Panc1 (cell line): ENCODE data around the gene OLFML1. TPM values are rescaled to one million over a fixed set of nuclear protein-coding genes. Genes with fewer than 3 reads are reported as not detected.

Experiments
- ATAC-seq: fragments of 200-7000 bp; cut with Tn5 transposase; 2 replicates; pipeline ENCODE4 v1.9.1; 2020; ENCODE audit warnings: mild to moderate bottlenecking, moderate library complexity
- BruUV-seq: library from RNA; stranded (reverse); fragments of 400-500 nt; replicated peaks from 2 replicates; lab custom pipeline; 2021; lab: Mats Ljungman, UMichigan
- CTCF ChIA-PET: fragments of 300-600 bp; sonication (Branson Sonifier 250); formaldehyde crosslinking; loops from one replicate; lab custom pipeline; 2022; ENCODE audit warnings: antibody characterized with exemption; lab: Charles Lee
- POLR2A ChIA-PET: fragments of 300-600 bp; sonication (Branson Sonifier 250); formaldehyde crosslinking; loops from one replicate; lab custom pipeline; 2022; ENCODE audit warnings: antibody characterized with exemption; lab: Charles Lee
- DNase-seq: peaks from one replicate; pipeline ENCODE4 v3.0.0-alpha.2; 2010; ENCODE audit warnings: low read depth, low spot score
- H3K27ac ChIP-seq: 2 replicates; pipeline ENCODE4 v1.5.1; 2011; ENCODE audit warnings: mild to moderate bottlenecking, low read length, inconsistent platforms
- H3K27me3 ChIP-seq: fragments of 200-500 bp; sonication (Bioruptor generic); 2 replicates; pipeline ENCODE4 v1.6.0; 2014; ENCODE audit warnings: low read length, inconsistent platforms; ENCODE audit not compliant: control insufficient read depth, insufficient read depth
- H3K36me3 ChIP-seq: fragments of 200-500 bp; sonication (Bioruptor generic); 2 replicates; pipeline ENCODE4 v1.5.1; 2014; ENCODE audit warnings: inconsistent platforms, mild to moderate bottlenecking, low read length, moderate library complexity; ENCODE audit not compliant: control insufficient read depth, insufficient read depth
- H3K4me1 ChIP-seq: 2 replicates; pipeline ENCODE4 v1.5.1; 2011; ENCODE audit warnings: inconsistent platforms, mild to moderate bottlenecking, low read length, moderate library complexity; ENCODE audit not compliant: control insufficient read depth, insufficient read depth
- H3K4me3 ChIP-seq, 2 experiments: 2 replicates each; pipeline ENCODE4 v1.5.1; 2011 to 2012; ENCODE audit warnings: low read depth in 2 of 2, low read length in 2 of 2, mild to moderate bottlenecking in 2 of 2, inconsistent platforms in 1 of 2, moderate library complexity in 1 of 2
- H3K9me3 ChIP-seq: fragments of 200-500 bp; sonication (Bioruptor generic); 2 replicates; pipeline ENCODE4 v1.5.1; 2014; ENCODE audit warnings: low read depth, mild to moderate bottlenecking, inconsistent platforms, low read length, moderate library complexity; ENCODE audit not compliant: control insufficient read depth, insufficient read depth
- POLR2AphosphoS5 ChIP-seq: IDR thresholded peaks from 2 replicates; pipeline ENCODE4 v1.6.1; 2012; ENCODE audit warnings: mild to moderate bottlenecking, low read depth, low read length, moderate library complexity
- REST ChIP-seq, 2 experiments: IDR thresholded peaks; 2 replicates each; pipeline ENCODE4 v1.6.1; 2011 to 2012; ENCODE audit warnings: low read depth in 2 of 2, control low read depth in 1 of 2, low read length in 1 of 2, mild to moderate bottlenecking in 1 of 2, moderate library complexity in 1 of 2; ENCODE audit not compliant: insufficient read depth in 1 of 2
- SIN3A ChIP-seq: IDR thresholded peaks from 2 replicates; pipeline ENCODE4 v1.6.1; 2012; ENCODE audit warnings: low read depth, mild to moderate bottlenecking, low read length, moderate library complexity, borderline replicate concordance; ENCODE audit not compliant: insufficient read depth
- TCF7L2 ChIP-seq: IDR thresholded peaks from 2 replicates; pipeline ENCODE4 v1.6.1; 2011; ENCODE audit warnings: mild to moderate bottlenecking, low read depth, low read length, inconsistent platforms
- in situ Hi-C: cut with HindIII; loops from 2 replicates; pipeline ENCODE4 v1.10.0; 2016; ENCODE audit warnings: low sequenced_read_pairs, low pct_unique_long_range_greater_than_20kb
- intact Hi-C: fragments of 100-400 bp; cut with micrococcal nuclease; formaldehyde crosslinking; loops from one replicate; pipeline ENCODE4 v1.10.0; 2022; ENCODE audit not compliant: unreplicated experiment
- total RNA-seq: library from RNA; stranded (reverse); gene quantifications from one replicate; pipeline ENCODE4 v1.2.1, GENCODE V29; 2021; ENCODE audit not compliant: unreplicated experiment
- TF ChIP-seq, protein P1 (sequence below): fragments of 450-650 bp; IDR thresholded peaks from 2 replicates; pipeline ENCODE4 v1.5.1; 2017; ENCODE audit warnings: mild to moderate bottlenecking

OLFML1 gene
- total RNA-seq, 1 experiment from 2014 or later = not detected

GRCh38 chr11:7520011-7520942, 35.0 kb downstream of the OLFML1 start:
- POLR2A ChIA-PET = no interaction called here
- ATAC-seq = no peak
- intact Hi-C loops (no loop called here), in situ Hi-C loops (no loop called here)
- Histone ChIP-seq H3K4me1 (0 out of 2 replicates have a peak, but pooled peaks cover 3% of the 10 kb centered on the region), H3K27me3 (no peaks in the 10 kb centered on the region), H3K27ac (no peak overlapping the region), H3K9me3 (no peaks in the 10 kb centered on the region), H3K36me3 (no peaks in the 10 kb centered on the region), H3K4me3 (no peak overlapping the region)
- no peak for DNase-seq
- CTCF ChIA-PET = interaction anchor here (0.6 kb wide), 1 partner anchor 404 kb away, joined by 3 read pairs; no protein-coding TSS in a partner anchor
- BruUV-seq = no TSS peak
- TF ChIP-seq POLR2AphosphoS5 (no peak), SIN3A (no peak), TCF7L2 (no peak), REST (IDR thresholded peaks at IDR 0.05; ENCODE audit: insufficient read depth in 1 of 2, low read depth in 2 of 2, low read length in 1 of 2) (no peak)
- TF ChIP-seq, protein P1, sequence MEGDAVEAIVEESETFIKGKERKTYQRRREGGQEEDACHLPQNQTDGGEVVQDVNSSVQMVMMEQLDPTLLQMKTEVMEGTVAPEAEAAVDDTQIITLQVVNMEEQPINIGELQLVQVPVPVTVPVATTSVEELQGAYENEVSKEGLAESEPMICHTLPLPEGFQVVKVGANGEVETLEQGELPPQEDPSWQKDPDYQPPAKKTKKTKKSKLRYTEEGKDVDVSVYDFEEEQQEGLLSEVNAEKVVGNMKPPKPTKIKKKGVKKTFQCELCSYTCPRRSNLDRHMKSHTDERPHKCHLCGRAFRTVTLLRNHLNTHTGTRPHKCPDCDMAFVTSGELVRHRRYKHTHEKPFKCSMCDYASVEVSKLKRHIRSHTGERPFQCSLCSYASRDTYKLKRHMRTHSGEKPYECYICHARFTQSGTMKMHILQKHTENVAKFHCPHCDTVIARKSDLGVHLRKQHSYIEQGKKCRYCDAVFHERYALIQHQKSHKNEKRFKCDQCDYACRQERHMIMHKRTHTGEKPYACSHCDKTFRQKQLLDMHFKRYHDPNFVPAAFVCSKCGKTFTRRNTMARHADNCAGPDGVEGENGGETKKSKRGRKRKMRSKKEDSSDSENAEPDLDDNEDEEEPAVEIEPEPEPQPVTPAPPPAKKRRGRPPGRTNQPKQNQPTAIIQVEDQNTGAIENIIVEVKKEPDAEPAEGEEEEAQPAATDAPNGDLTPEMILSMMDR = no peak

DNA sequence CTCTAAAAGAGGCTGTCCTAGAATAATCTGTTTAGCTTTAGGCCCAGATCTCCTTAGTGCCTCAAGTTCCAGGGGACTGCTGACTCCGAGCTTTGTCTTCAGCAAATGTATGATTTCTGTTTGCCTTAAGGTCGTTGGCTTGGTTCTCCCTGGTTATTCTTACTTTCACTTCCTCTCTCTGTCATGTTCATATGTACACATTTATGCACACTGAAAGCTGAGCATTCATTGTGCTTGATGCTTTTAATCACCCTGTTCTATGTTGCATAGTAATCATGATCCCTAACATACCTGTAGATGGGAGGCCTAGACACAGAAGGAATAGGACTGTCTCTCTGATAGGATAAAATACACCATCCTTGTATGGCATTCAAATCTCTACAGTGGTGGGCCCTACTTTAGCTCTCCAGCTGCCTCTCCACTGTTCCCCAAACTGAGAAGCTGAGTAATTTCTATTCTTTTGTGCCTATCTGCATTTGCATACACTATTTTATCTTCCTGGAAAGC, 35.7 kb downstream of the OLFML1 start:
- in situ Hi-C loops = no loop called here
- no peaks in the 10 kb centered on the region for H3K27me3 ChIP-seq
- DNase-seq (no peak), ATAC-seq (no peak)
- TF ChIP-seq, protein P1 = no peak
- TF ChIP-seq SIN3A = no peak
- TF ChIP-seq REST (IDR thresholded peaks at IDR 0.05; ENCODE audit: insufficient read depth in 1 of 2, low read depth in 2 of 2, low read length in 1 of 2) = no peak
- TF ChIP-seq TCF7L2 = no peak
- TF ChIP-seq POLR2AphosphoS5 = no peak
- H3K9me3 ChIP-seq = no peaks in the 10 kb centered on the region
- H3K27ac ChIP-seq = no peak overlapping the region
- H3K4me1 ChIP-seq = no peaks in the 10 kb centered on the region
- intact Hi-C loops = no loop called here
- no TSS peak for BruUV-seq
- ChIA-PET CTCF (interaction anchor here (0.6 kb wide), 1 partner anchor 403 kb away, joined by 3 read pairs; no protein-coding TSS in a partner anchor), POLR2A (no interaction called here)
- no peak overlapping the region for H3K4me3 ChIP-seq
- no peaks in the 10 kb centered on the region for H3K36me3 ChIP-seq
